ENCODE results near the gene TBC1D8. TPM values are rescaled to one million over a fixed set of nuclear protein-coding genes. Genes with fewer than 3 reads are reported as not detected.

Gene TBC1D8
- total and polyA plus RNA-seq, 2 of the 8 experiments (the other 6 are each of a cell fraction or from before 2014, with no cell fraction given): 20.8 to 21.8 TPM

DNA sequence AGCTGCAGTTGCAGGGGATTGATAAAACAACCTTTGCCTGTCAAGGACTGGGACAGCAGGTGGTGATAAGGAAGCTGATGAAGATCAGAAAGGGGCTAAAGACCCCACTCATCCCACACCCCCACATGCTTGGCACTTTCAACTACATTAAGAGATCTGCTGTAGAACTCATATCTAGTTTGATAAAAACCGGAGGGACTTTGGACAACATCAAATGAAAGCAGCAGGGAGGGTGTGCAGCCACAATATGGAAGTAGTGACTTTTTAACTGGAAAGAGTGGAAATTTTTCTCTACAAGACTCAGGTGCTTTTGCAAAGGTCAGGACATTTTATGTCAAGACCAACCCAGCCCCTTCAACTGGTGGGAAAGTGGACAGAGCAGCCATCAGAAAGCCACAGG lies 56.8 kb downstream of the TBC1D8 start (continued):
- TF ChIP-seq HDAC2 (IDR thresholded peaks at IDR 0.05; ENCODE audit: borderline replicate concordance in 1 of 2, low read depth in 2 of 2, low read length in 2 of 2): no peak
- TF ChIP-seq, protein P1, sequence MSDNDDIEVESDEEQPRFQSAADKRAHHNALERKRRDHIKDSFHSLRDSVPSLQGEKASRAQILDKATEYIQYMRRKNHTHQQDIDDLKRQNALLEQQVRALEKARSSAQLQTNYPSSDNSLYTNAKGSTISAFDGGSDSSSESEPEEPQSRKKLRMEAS (IDR thresholded peaks at IDR 0.05): no peak
- no peak for TF ChIP-seq TAF1 (IDR thresholded peaks at IDR 0.05; ENCODE audit: low read depth, low read length)
- no peak for TF ChIP-seq KDM5A (IDR thresholded peaks at IDR 0.05; ENCODE audit: low read length)
- TF ChIP-seq POLR2AphosphoS5 (IDR thresholded peaks at IDR 0.05; ENCODE audit: low read depth, low read length): no peak
- TF ChIP-seq PHF8 (conservative IDR thresholded peaks at IDR 0.05; ENCODE audit: low read depth, low read length): no peak
